NCI-H524 treated with DMSO at 0.1 percent for 48 hours (cell line): ENCODE measurements around the gene HTR3D.
"Not testable (repeated sequence)": the region's sequence is repeated elsewhere in the genome, so short reads cannot be mapped to it uniquely, and the experiment has no call there.

Experiments
- DNase-seq: peaks from one replicate; lab custom pipeline; 2025; lab: John Stamatoyannopoulos, UW

Gene HTR3D

GRCh38 chr3:184016169-184016570 lies 15.4 kb upstream of the HTR3D start:
- DNase-seq = no peak

GRCh38 chr3:184016811-184017671 lies 14.5 kb upstream of the HTR3D start:
- no peak for DNase-seq

GRCh38 chr3:184017672-184018423 lies 13.7 kb upstream of the HTR3D start, which contains the start of gene ABCC5:
TSS of gene ABCC5 (minus strand) at chr3:184017884. CDS start at chr3:184014392, 3,492 bp downstream.
- peak; percentile 87 for DNase-seq

- DNase-seq = no peak
Measured at GRCh38 chr3:184018424-184018973, 13.0 kb upstream of the HTR3D start.

- DNase-seq = no peak
Measured at GRCh38 chr3:184022323-184022722, 9.2 kb upstream of the HTR3D start.

- DNase-seq = not testable (repeated sequence)
Measured at GRCh38 chr3:184025256-184025655, 6.3 kb upstream of the HTR3D start.

GRCh38 chr3:184028275-184028890 lies 3.2 kb upstream of the HTR3D start:
- DNase-seq = not testable (repeated sequence)

GRCh38 chr3:184029443-184029842 lies 2.1 kb upstream of the HTR3D start:
- DNase-seq = no peak

- DNase-seq = no peak
Measured at GRCh38 chr3:184030536-184030935, 1.0 kb upstream of the HTR3D start.

GRCh38 chr3:184037816-184038215 lies 6.3 kb downstream of the HTR3D start:
- DNase-seq = no peak

GRCh38 chr3:184038307-184038706 lies 6.8 kb downstream of the HTR3D start:
- not testable (repeated sequence) for DNase-seq

GRCh38 chr3:184039414-184039813 lies 7.9 kb downstream of the HTR3D start:
- DNase-seq = peak; percentile 100

GRCh38 chr3:184040010-184040409 lies 8.5 kb downstream of the HTR3D start:
- peak; percentile 63 for DNase-seq

- no peak for DNase-seq
Measured at GRCh38 chr3:184042617-184043016, 11.1 kb downstream of the HTR3D start.

GRCh38 chr3:184045995-184046394 lies 14.5 kb downstream of the HTR3D start:
- no peak for DNase-seq

GRCh38 chr3:184050217-184050847 lies 18.8 kb downstream of the HTR3D start:
- no peak for DNase-seq

- DNase-seq = no peak
Measured at GRCh38 chr3:184052767-184053166, 21.2 kb downstream of the HTR3D start, which contains the start of gene HTR3C. TSS of gene HTR3C (plus strand) at chr3:184053047. CDS start at chr3:184053081, 34 bp downstream.

- no peak for DNase-seq
Measured at GRCh38 chr3:184058029-184058428, 26.5 kb downstream of the HTR3D start.

GRCh38 chr3:184059424-184059823 lies 27.9 kb downstream of the HTR3D start:
- no peak for DNase-seq

GRCh38 chr3:184062637-184063036 lies 31.1 kb downstream of the HTR3D start:
- no peak for DNase-seq

- DNase-seq = no peak
Measured at GRCh38 chr3:184066211-184066610, 34.7 kb downstream of the HTR3D start.
